GM19395 (cell line): ENCODE measurements around the gene ZC3H11A.
"Not testable (repeated sequence)": the region's sequence is repeated elsewhere in the genome, so short reads cannot be mapped to it uniquely, and the experiment has no call there.

ENCODE experiments used
- ATAC-seq: cut with Tn5 transposase; IDR thresholded peaks from one replicate; pipeline ENCODE4 v1.9.1; 2021; ENCODE audit warnings: mild to moderate bottlenecking, moderate library complexity; ENCODE audit not compliant: unreplicated experiment

Gene ZC3H11A

DNA sequence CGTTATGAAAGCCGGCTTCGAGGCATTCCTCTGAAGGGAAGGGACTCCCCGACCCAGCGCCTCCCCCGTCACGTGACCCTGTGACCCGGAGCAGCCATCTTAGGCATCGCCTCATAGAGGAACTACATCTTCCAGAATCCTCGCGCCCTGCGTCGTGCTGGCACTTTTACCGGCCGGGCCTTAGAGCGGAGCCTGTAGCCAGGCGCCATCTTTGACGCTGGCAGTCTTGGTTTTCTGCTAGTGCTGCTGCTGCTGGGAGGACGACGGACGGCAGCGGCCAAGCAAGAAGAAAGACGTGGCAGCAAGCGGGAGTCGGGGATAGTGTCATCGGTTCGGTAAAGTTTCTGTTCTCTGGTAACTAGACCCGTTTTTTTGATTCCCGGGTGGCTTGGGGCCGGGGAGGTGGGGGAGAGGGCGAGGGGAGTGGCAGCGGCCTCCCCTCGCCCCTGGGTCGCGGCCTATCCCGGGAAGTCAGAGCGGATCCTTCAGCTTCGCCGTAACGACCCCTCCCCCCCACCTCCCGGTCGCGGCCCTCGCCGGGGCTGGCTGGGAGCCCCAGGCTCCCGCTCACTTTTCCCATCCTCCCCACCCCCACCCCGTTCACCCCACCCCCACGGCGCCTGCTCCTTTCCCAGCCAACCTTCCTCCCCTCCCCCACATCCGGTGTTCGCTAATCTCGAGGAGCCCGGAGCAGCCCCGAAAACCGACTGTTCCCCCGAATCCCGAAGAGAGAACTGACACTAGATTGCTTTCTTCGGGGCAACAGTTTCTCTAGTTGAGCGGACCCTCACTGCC, at the start of gene ZC3H11A, which contains the start of gene ZBED6:
Gene ZC3H11A (plus strand): TSS at position 183 of the 795 bp plus-strand sequence. CDS start 21,448 bp downstream, outside the sequence.
Gene ZBED6 (plus strand): TSS at position 183 of the 795 bp plus-strand sequence. CDS start 1,900 bp downstream, outside the sequence.
- peak; percentile 96 for ATAC-seq

DNA sequence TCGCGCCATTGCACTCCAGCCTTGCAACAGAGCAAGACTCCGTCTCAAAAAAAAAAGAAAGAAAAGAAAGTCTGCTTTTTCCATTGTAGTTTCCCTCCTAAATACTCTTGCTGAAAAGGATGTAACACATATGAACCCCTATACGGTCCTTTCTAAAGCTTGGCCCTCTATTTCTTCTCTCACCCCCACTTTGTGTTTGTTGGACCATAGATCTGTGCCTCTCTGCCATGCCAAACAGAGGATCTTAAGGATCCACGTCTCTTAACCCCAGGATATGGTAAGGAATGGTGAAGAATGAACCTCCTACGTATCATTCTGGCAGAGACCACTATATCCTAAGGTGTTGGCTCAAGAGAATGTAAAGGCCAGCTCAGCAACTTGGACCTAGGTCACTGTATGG, 49.1 kb upstream of the ZC3H11A start:
- no peak for ATAC-seq

DNA sequence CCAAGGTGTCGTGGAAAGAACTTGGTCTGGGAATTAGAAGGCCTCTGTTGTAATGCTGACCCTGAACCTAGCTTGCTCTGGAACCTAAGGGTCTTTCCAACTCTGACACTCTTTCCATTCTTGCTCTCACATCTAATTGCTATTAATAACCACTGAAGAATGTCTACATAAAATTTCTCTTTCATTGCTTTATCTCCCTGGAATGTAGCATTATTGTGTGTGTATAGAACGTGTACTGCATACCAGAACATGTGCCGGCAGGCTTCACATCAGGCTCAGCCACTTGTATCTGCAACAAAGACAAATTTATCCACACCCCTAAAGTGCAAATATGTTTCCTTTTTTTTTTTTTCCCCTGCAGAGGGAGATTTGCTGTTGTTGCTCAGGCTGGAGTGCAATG, 44.4 kb upstream of the ZC3H11A start:
- no peak for ATAC-seq

DNA sequence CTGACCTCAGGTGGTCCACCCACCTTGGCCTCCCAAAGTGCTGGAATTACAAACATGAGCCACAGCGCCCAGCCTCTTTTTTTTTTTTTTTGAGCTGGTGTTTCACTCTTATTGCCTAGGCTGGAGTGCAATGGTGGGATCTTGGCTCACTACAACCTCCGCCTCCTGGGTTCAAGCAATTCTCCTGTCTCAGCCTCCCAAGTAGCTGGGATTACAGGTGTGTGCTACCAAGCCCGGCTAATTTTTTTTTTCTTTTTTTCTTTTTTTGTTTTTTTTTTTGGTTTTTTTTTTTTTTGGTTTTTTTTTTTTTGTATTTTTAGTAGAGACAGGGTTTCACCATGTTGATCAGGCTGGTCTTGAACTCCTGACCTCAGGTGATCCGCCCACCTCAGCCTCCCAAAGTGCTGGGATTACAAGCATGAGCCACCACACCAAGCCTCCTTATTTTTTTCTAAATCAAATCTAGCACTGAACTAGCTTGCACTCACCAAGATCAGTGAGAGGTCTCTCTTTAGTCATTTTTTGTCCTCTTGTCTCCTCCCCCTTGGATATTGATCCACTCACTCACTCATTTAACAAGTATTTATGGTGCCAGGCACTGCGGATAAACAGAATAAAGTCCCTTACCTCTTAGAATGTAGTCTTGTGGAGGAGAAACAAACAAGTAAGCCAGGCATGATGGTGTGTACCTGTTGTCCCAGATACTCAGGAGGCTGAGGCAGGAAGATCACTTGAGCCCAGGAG, 43.6 kb upstream of the ZC3H11A start:
- ATAC-seq: not testable (repeated sequence)

DNA sequence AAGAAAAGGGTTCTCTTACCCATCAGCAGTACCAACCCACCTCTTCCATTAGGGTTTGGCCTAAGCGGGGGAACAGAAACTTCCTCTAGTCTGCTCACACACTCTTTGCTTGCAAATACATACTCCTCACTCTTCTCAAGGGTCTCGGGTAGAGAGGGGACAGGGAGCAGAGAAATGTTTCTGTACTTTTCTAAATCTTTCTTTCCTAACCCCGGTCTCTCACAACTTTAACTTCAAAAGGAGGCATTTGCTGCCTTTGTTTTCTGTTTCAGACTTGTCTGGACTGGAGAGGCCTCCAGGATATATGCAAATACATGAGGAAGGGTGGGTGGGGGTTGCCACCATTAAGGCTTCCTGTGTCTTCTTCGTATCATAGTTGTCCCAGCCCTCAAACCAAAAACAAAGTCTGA, 41.0 kb upstream of the ZC3H11A start:
- ATAC-seq: peak; percentile 76

- no peak for ATAC-seq
These were observed 39.4 kb upstream of the ZC3H11A start for GRCh38 chr1:203756036-203756435.

DNA sequence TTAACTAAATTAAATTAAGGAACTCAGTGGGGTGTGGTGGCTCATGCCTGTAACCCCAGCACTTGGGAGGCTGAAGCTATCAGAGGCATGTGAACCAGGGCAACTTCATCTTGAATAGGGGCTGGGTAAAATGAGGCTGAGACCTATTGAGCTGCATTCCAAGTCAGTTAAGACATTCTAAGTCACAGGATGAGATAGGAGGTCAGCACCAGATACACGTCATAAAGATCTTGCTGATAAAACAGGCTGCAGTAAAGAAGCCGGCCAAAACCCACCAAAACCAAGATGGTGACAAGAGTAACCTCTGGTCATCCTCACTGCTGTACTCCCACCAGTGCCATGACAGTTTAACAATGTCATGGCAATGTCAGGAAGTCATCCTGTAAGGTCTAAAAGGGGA, 36.7 kb upstream of the ZC3H11A start:
- not testable (repeated sequence) for ATAC-seq

DNA sequence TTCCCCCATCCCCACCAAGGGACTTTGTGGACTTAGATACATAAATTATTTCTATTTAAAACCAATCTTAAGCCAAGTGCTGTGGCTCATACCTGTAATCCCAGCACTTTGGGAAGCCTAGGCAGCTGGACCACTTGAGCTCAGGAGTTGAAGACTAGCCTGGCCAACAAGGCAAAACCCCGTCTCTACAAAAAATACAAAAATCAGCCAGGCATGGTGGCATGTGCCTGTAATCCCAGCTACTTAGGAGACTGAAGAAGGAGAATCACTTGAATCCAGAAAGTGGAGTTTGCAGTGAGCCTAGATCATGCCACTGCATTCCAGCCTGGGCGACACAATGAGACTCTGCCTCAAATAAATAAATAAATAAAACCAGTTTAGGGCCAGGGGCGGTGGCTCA, 34.9 kb upstream of the ZC3H11A start:
- ATAC-seq: no peak

- ATAC-seq: not testable (repeated sequence)
These were observed 33.5 kb upstream of the ZC3H11A start for GRCh38 chr1:203761958-203762357.

GRCh38 chr1:203763505-203763904, 31.9 kb upstream of the ZC3H11A start:
- ATAC-seq: no peak

- no peak for ATAC-seq
These were observed 31.1 kb upstream of the ZC3H11A start for GRCh38 chr1:203764105-203765028.

- ATAC-seq: peak; percentile 86
These were observed 30.2 kb upstream of the ZC3H11A start, which contains the start of gene LAX1 for GRCh38 chr1:203765029-203765837. TSS of gene LAX1 (plus strand) at chr1:203765183. CDS start at chr1:203765566, 383 bp downstream.

DNA sequence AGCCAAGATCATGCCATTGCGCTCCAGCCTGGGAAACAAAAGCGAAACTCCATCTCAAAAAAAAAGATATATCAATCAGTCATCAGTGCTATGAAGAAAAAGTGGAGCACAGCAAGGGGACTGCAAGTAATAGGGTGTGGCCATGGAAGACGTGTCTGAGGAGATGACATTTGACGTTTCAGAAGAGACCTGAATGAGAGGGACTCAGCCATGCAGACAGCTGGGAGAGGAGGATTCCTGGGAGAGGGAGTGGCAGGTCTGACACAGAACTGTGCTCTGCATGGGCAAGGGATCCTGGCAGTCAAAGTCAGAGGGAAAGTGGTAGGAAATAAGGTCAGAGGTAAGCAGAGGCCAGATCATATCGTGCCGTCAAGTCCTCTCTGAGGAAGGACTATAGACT, 27.2 kb upstream of the ZC3H11A start:
- no peak for ATAC-seq

DNA sequence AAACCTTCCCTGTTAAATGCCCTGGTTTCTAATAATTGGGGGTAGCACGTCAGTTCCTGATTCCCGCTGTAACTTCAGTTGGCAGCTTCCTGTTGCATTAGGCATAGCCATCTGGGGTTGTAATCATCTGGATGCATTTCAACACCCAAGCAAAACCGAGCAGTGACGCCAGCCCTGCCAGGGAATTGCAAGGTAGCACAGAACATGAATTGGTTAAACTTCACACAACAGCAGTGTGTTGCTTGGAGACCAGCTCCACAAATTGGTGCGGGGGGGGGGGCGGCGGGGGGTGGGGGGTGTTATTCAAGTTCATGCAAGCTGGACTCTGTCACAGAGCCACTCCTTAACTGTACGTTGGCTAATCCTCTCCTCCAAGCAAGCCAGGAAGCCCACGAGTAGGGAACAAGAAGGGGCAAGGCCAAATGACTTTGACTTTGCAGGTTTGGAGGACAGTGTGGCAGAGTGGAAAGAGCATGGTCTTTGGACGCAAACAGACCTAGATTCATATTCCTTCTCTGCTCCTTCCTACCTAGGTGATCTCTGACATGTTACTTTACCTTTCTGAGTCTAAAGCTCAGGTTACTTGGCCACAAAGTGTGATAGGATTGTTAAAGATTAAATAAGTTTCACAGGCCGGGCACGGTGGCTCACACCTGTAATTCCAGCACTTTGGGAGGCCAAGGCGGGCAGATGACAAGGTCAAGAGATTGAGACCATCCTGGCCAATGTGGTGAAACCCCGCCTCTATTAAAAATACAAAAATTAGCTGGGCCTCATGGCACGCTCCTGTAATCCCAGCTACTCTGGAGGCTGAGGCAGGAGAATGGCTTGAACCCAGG, 25.7 kb upstream of the ZC3H11A start:
- no peak for ATAC-seq

DNA sequence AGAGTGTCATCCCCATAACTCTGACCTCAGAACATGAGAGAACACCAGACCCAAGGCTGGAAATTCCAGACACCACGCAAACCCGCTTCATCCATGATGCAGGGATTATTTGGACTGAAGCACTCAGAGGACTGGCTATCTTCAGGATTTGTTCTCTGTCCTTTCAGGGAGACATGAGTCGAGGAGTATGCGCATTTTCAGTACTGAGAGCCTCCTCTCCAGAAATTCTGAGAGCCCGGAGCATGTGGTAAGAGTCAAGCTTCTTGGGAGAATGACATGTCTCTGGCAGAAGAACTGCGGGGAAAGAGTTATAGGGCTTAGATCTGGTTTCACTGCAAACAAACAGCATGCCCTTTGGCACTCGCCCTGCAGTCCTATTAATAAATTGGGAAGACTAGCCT, 23.5 kb upstream of the ZC3H11A start:
- no peak for ATAC-seq

DNA sequence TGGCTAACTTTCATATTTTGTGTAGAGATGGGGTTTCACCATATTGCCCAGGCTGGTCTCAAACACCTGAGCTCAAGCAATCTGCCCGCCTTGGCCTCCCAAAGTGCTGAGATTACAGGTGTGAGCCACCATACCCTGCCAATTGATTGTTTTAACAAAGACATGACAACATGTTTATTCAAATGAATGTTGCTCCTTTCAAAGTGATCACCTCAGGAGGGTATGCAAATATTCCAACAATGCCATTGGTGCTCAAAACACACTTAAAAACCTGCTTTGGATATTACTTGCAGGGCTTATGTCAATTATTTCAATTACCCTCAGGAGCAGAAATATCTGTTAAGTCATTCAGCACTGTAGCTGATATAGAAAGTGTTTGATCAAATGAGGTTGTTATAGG, 22.6 kb upstream of the ZC3H11A start:
- ATAC-seq: no peak

DNA sequence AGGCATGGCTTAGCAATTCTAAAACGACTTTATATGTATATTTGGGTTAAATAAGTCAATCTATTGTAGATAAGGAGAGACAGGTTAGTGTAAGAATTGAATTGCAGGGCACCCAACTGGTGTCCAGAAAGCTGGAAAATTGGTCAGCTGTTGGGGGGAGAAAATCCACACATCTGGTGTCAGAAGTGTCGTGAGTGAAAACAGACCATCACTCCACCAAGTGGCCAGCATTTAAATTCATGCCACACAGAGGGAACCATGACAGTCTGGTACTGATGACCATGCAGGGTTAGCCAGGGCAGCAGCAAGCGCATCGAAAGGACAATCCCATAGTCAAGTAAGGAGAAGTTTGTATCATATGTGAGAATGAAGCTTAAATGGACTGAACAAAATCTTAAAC, 18.8 kb upstream of the ZC3H11A start:
- ATAC-seq: no peak

DNA sequence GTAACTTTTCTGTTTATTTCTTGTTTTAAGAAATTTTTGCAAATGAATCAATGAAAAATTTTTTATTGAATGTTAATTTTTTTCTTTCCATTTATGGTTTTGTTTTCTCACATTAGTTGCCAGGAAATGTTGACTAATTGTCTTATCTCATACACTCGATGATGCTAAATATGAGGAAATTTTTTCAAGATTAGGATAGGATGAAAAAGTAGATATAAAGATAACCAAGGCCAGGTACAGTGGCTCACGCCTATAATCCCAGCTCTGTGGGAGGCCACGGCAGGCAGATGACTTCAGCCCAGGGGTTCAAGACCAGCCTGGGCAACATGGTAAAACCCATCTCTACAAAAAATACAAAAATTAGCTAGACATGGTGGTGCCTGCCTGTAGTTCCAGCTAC, 17.8 kb upstream of the ZC3H11A start:
- no peak for ATAC-seq

DNA sequence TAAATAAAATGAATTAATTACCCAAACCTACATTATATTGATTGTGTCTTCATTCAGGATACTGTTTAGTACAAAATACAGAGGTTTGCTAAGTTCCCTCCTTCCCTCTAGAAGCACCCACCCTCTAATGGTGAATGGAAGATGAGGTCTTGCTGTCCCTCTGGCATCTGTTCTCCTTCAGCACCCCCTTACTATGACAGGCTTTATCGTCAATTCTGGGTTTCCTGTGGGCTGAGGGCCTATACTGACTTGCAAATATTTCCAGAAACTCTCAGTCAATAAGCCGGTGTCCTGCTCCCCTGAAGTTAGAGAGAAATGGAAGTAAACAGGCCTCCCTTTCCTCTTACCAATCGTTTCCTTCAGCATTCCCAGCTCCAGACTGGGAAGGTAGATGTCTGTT, 17.3 kb upstream of the ZC3H11A start:
- no peak for ATAC-seq
